K562 (cell line): ENCODE data around the gene PRR9. TPM values are rescaled to one million over a fixed set of nuclear protein-coding genes. Genes with fewer than 3 reads are reported as not detected.

Experiments
- ATAC-seq: fragments of 200-7000 bp; cut with Tn5 transposase; 3 replicates; pipeline ENCODE4 v1.9.1; 2020; ENCODE audit warnings: moderate library complexity
- BruUV-seq: library from RNA; stranded (reverse); fragments of 400-500 nt; replicated peaks from 2 replicates; lab custom pipeline; 2021; lab: Mats Ljungman, UMichigan
- CTCF ChIA-PET: fragments of 300-600 bp; formaldehyde crosslinking; extraction: SDS; loops from one replicate; lab custom pipeline; 2021; ENCODE audit warnings: low intra/inter-chr PET ratio; lab: Yijun Ruan, JAX
- POLR2A ChIA-PET: fragments of 300-600, 350-650 bp; sonication (Branson Sonifier 250); formaldehyde crosslinking; extraction: SDS; loops from one replicate; lab custom pipeline; 2021; ENCODE audit warnings: antibody characterized with exemption, inconsistent platforms; lab: Yijun Ruan, JAX
- DNase-seq, 4 experiments: peaks; one replicate each; pipeline versions ENCODE4 v3.0.0 to v3.0.0-alpha.2; 2011 to 2018; ENCODE audit warnings: low spot score in 3 of 4, mixed read lengths in 3 of 4; ENCODE audit errors: extremely low read depth in 1 of 4
- FAIRE-seq: peaks from 2 replicates; lab custom pipeline; 2011; peaks lifted over from hg19 to GRCh38; lab: Jason Lieb, UNC
- H2AFZ ChIP-seq: 2 replicates; pipeline ENCODE4 v1.6.0; 2011; ENCODE audit warnings: low read depth, low read length, control low read depth, inconsistent platforms
- H3K27ac ChIP-seq: fragments of 200-600 bp; 3 replicates; pipeline ENCODE4 v1.8.0; 2011; ENCODE audit warnings: low read depth, mild to moderate bottlenecking, control low read depth, inconsistent platforms, low read length, moderate library complexity, mixed read lengths; ENCODE audit errors: extremely low read depth
- H3K27me3 ChIP-seq, 2 experiments: fragments of 300-600 bp in 1 of 2; 2 replicates in 1 of 2; 3 replicates in 1 of 2; pipeline versions ENCODE4 v1.6.0 to v1.8.0; 2011; ENCODE audit warnings: inconsistent platforms in 2 of 2, low read length in 2 of 2, mild to moderate bottlenecking in 1 of 2, mixed read lengths in 1 of 2, moderate library complexity in 1 of 2; ENCODE audit not compliant: control insufficient read depth in 2 of 2, insufficient read depth in 2 of 2
- H3K36me3 ChIP-seq: fragments of 300-600 bp; 3 replicates; pipeline ENCODE4 v1.8.0; 2011; ENCODE audit warnings: mild to moderate bottlenecking, low read length, inconsistent platforms; ENCODE audit not compliant: control insufficient read depth, insufficient read depth
- H3K4me1 ChIP-seq, 2 experiments: fragments of 200-600 bp in 1 of 2; replicated peaks in 1 of 2; 2 replicates in 1 of 2; 3 replicates in 1 of 2; pipeline versions ENCODE4 v1.5.1 to v1.8.0; 2011; ENCODE audit warnings: inconsistent platforms in 2 of 2, low read length in 2 of 2, mild to moderate bottlenecking in 1 of 2, mixed read lengths in 1 of 2, moderate library complexity in 1 of 2; ENCODE audit not compliant: control insufficient read depth in 2 of 2, insufficient read depth in 2 of 2
- H3K4me2 ChIP-seq: 2 replicates; pipeline ENCODE4 v1.6.1; 2011; ENCODE audit warnings: low read length, control low read depth, inconsistent platforms, mixed read lengths; ENCODE audit not compliant: insufficient read depth
- H3K4me3 ChIP-seq: fragments of 200-600 bp; sonication (generic), shearing (Covaris generic); 2 replicates; pipeline ENCODE4 v1.5.1; 2016; ENCODE audit warnings: control low read depth, inconsistent platforms
- H3K79me2 ChIP-seq: fragments of 200-600 bp; 3 replicates; pipeline ENCODE4 v1.8.0; 2011; ENCODE audit warnings: low read length, inconsistent platforms; ENCODE audit not compliant: control insufficient read depth, insufficient read depth
- H3K9ac ChIP-seq, 2 experiments: 2 replicates each; pipeline versions ENCODE4 v1.6.0 to v1.6.1; 2011; ENCODE audit warnings: low read depth in 2 of 2, low read length in 2 of 2, control low read depth in 1 of 2, inconsistent platforms in 1 of 2, mild to moderate bottlenecking in 1 of 2, mixed read lengths in 1 of 2; ENCODE audit not compliant: insufficient read depth in 1 of 2
- H3K9me1 ChIP-seq: one replicate; pipeline ENCODE4 v1.6.0; 2011; ENCODE audit warnings: inconsistent platforms, mild to moderate bottlenecking, low read length, moderate library complexity; ENCODE audit not compliant: control insufficient read depth, insufficient read depth
- H3K9me3 ChIP-seq: replicated peaks from 2 replicates; pipeline ENCODE4 v1.5.1; 2011; ENCODE audit warnings: low read depth, low read length, inconsistent platforms; ENCODE audit not compliant: control insufficient read depth, insufficient read depth
- H4K20me1 ChIP-seq: replicated peaks from 2 replicates; pipeline ENCODE4 v1.6.1; 2011; ENCODE audit warnings: low read length, inconsistent platforms, mixed read lengths; ENCODE audit not compliant: control insufficient read depth, insufficient read depth
- CBX3 ChIP-seq, 2 experiments: IDR thresholded peaks; 1 replicate in 1 of 2; 2 replicates in 1 of 2; pipeline ENCODE4 v1.6.1; 2012; ENCODE audit warnings: inconsistent platforms in 2 of 2, low read length in 2 of 2, borderline replicate concordance in 1 of 2, control low read depth in 1 of 2
- MBD2 ChIP-seq: sonication (generic); IDR thresholded peaks from 2 replicates; pipeline ENCODE4 v1.6.1; 2016; ENCODE audit warnings: low read depth, borderline replicate concordance
- SREBF1 ChIP-seq: fragments of 150-350 bp; IDR thresholded peaks from 2 replicates; pipeline ENCODE4 v1.6.1; 2014; ENCODE audit warnings: antibody characterized with exemption, low read depth, low read length, borderline replicate concordance
- TEAD2 ChIP-seq: fragments of 450-650 bp; IDR thresholded peaks from 2 replicates; pipeline ENCODE4 v1.6.1; 2016; ENCODE audit warnings: missing genetic modification characterization, control low read depth, missing compliant biosample characterization
- TFE3 ChIP-seq: fragments of 450-650 bp; formaldehyde crosslinking; IDR thresholded peaks from 2 replicates; pipeline ENCODE4 v1.4.0; 2020; ENCODE audit warnings: mild to moderate bottlenecking, mixed read lengths
- ZNF133 ChIP-seq: fragments of 250-450 bp; sonication (Bioruptor Pico); IDR thresholded peaks from 2 replicates; pipeline ENCODE4 v1.4.0; 2020; ENCODE audit warnings: mild to moderate bottlenecking
- ZNF561 ChIP-seq: fragments of 450-650 bp; formaldehyde crosslinking; conservative IDR thresholded peaks from 2 replicates; pipeline ENCODE4 v1.4.0; 2020; ENCODE audit warnings: mild to moderate bottlenecking, moderate library complexity
- ZSCAN32 ChIP-seq: fragments of 450-650 bp; formaldehyde crosslinking; IDR thresholded peaks from 2 replicates; pipeline ENCODE4 v1.4.0; 2020; ENCODE audit warnings: mild to moderate bottlenecking, moderate library complexity
- WGBS: fragments of 100-300 bp; shearing (Covaris generic); methylation state at CpG from one replicate; pipeline ENCODE4 v1.1.6; 2016; ENCODE audit warnings: low coverage, mixed read lengths; ENCODE audit not compliant: insufficient coverage; ENCODE audit errors: missing lambda C conversion rate; 5-methylcytosine and 5-hydroxymethylcytosine counted together
- in situ Hi-C: fragments of 300-500 bp; cut with MboI; formaldehyde crosslinking; loops from 4 replicates; pipeline ENCODE4 v1.15.0; 2018; ENCODE audit warnings: inconsistent platforms, mixed read lengths
- intact Hi-C: fragments of 100-400 bp; cut with micrococcal nuclease; formaldehyde crosslinking; loops from 2 replicates; pipeline ENCODE4 v1.14.2; 2022
- polyA plus RNA-seq, 8 experiments: library from polyadenylated mRNA; depleted of rRNA in 4 of 8; stranded (reverse) in 5 of 8; unstranded in 3 of 8; fragments of >200 nt; fragmentation: Nextera tagmentation in 2 of 8; fragmentation: Illumina TruSeq in 1 of 8; extraction: Ambion mirVana in 2 of 8; extraction: Trizol in 1 of 8; gene quantifications; 2 replicates each; pipeline versions ENCODE4 v1.2.1 to v1.2.3, GENCODE V29; 2011 to 2014; ENCODE audit warnings: inconsistent platforms in 1 of 8, missing spikeins in 1 of 8
- total RNA-seq, 7 experiments: library from RNA; depleted of rRNA in 6 of 7; stranded (reverse); fragments of >200 nt in 6 of 7; fragmentation: Illumina TruSeq in 2 of 7; extraction: Trizol in 2 of 7; gene quantifications; 2 replicates each; pipeline versions ENCODE4 v1.2.1 to v1.2.3, GENCODE V29; 2011 to 2021; ENCODE audit warnings: low replicate concordance in 1 of 7

Gene PRR9
- total and polyA plus RNA-seq, 9 of the 15 experiments (the other 6 are each of a cell fraction or from before 2014, with no cell fraction given), result 0.14 to 1.4 (median 0.24) TPM; not detected in 1

- TF ChIP-seq TFE3 (CRISPR knock-in tag), result no peak
- no peak for TF ChIP-seq ZNF133
- no peak for TF ChIP-seq ZNF561
Observed at GRCh38 chr1:153262070-153262366, 44.6 kb downstream of the PRR9 start (continued).

- Histone ChIP-seq H3K4me2 (no peak overlapping the region), H3K79me2 (no peaks in the 10 kb centered on the region), H3K4me3 (no peak overlapping the region), H3K4me1 (peaks cover 0 to 8% of the 10 kb centered on the region in 2 experiments; a peak in 2 of 5 replicates), H3K27me3 (peaks cover 35 to 49% of the 10 kb centered on the region in 2 experiments), H3K9me3 (no peaks in the 10 kb centered on the region), H2AFZ (no peak overlapping the region), H3K36me3 (no peaks in the 10 kb centered on the region), H3K9ac (no peak overlapping the region), H4K20me1 (no peaks in the 10 kb centered on the region; the same call in 1 of the 2 replicates), H3K9me1 (no peaks in the 10 kb centered on the region), H3K27ac (no peak overlapping the region)
- intact Hi-C loops, result no loop called here
- POLR2A ChIA-PET, result interaction anchor here (0.9 to 1.6 kb wide), 3 partner anchors 24 to 332 kb away, joined by 3 read pairs; no protein-coding TSS in a partner anchor
- WGBS, result 1% methylated on average over 10 of the region's 10 CpGs
- ATAC-seq, result no peak
- FAIRE-seq, result no peak
- in situ Hi-C loops, result no loop called here
- no TSS peak for BruUV-seq
- no peak for DNase-seq
- TF ChIP-seq SREBF1 (no peak), TEAD2 (tag) (no peak), CBX3 (IDR thresholded peaks at IDR 0.05; ENCODE audit: borderline replicate concordance in 1 of 2, low read length in 2 of 2) (no peak), ZSCAN32 (CRISPR knock-in tag) (no peak), MBD2 (no peak)
- CTCF ChIA-PET, result no interaction called here
Observed at GRCh38 chr1:153262462-153263157, 45.2 kb downstream of the PRR9 start.
